ENCODE measurements around the gene FBXW7. TPM values are rescaled to one million over a fixed set of nuclear protein-coding genes. Genes with fewer than 3 reads are reported as not detected.
A peak's percentile ranks its signal among the peaks of the same experiment; 100 is the strongest.

FBXW7 gene
- total and polyA plus RNA-seq, 2 donors (not counting 1 experiment from before 2014, with no cell fraction given): 23.0 to 125 TPM

- Histone ChIP-seq H3K36me3 (replicated peaks in 1 of 2; ENCODE audit: control extremely low read depth in 1 of 2, control insufficient read depth in 1 of 2, extremely low read depth in 1 of 2, insufficient read depth in 2 of 2, low read length in 1 of 2) (peaks cover 0 to 1% of the 10 kb centered on the region in 2 experiments), H2AFZ (ENCODE audit: insufficient read depth, low read depth, low read length, poor library complexity, severe bottlenecking) (no peak overlapping the region), H3K9ac (ENCODE audit: low read length) (no peak overlapping the region), H3K79me2 (ENCODE audit: control insufficient read depth, insufficient read depth, low read length) (no peaks in the 10 kb centered on the region), H3K4me3 (ENCODE audit: control extremely low read depth in 1 of 5, extremely low read depth in 1 of 5, insufficient read depth in 1 of 5, low read depth in 2 of 5, low read length in 4 of 5) (no peak overlapping the region), H3K27me3 (replicated peaks in 1 of 4; ENCODE audit: control extremely low read depth in 1 of 4, control insufficient read depth in 3 of 4, insufficient read depth in 4 of 4, low read length in 3 of 4) (no peaks in the 10 kb centered on the region), H3K9me3 (ENCODE audit: control extremely low read depth in 1 of 3, control insufficient read depth in 2 of 3, insufficient read depth in 1 of 3, low read length in 2 of 3) (no peaks in the 10 kb centered on the region), H4K20me1 (ENCODE audit: control insufficient read depth, insufficient read depth, low read length, poor library complexity, severe bottlenecking) (no peaks in the 10 kb centered on the region), H3K4me1 (ENCODE audit: control insufficient read depth in 2 of 2, insufficient read depth in 2 of 2, low read length in 2 of 2) (no peaks in the 10 kb centered on the region), H3K4me2 (replicated peaks; ENCODE audit: low read depth, low read length, poor library complexity, severe bottlenecking) (no peak overlapping the region), H3K27ac (ENCODE audit: low read length in 2 of 2) (no peak overlapping the region)
- TF ChIP-seq CTCF (IDR thresholded peaks at IDR 0.05) (no peak), EZH2 (IDR thresholded peaks at IDR 0.05; ENCODE audit: borderline replicate concordance, insufficient read depth, low read depth, low read length, poor library complexity, severe bottlenecking) (no peak)
- CTCF ChIA-PET: interaction anchor here (0.8 kb wide), 1 partner anchor 17 kb away, joined by 3 read pairs; no protein-coding TSS in a partner anchor
- H3K9me3 Mint-ChIP-seq (ENCODE audit: insufficient read depth): no peaks in the 10 kb centered on the region
- ATAC-seq (ENCODE audit: low read depth): no peak
- peaks cover 10% of the 10 kb centered on the region for H3K4me1 Mint-ChIP-seq
- no peaks in the 10 kb centered on the region for H3K27me3 Mint-ChIP-seq
- intact Hi-C loops (cut with micrococcal nuclease): no loop called here
- POLR2A ChIA-PET: no interaction called here
- no peak for DNase-seq
- H3K27ac Mint-ChIP-seq: no peak overlapping the region
- H3K4me3 Mint-ChIP-seq: no peak overlapping the region
These were observed 163.4 kb downstream of the FBXW7 start for GRCh38 chr4:152372444-152372843.

- intact Hi-C loops (cut with micrococcal nuclease): no loop called here
- H4K20me1 ChIP-seq (ENCODE audit: control insufficient read depth, insufficient read depth, low read length, poor library complexity, severe bottlenecking): no peaks in the 10 kb centered on the region
- WGBS (ENCODE audit: insufficient coverage): no CpG with 5 or more reads among the region's 1 CpG
- TF ChIP-seq CTCF (IDR thresholded peaks at IDR 0.05) (peak; percentile 24), EZH2 (IDR thresholded peaks at IDR 0.05; ENCODE audit: borderline replicate concordance, insufficient read depth, low read depth, low read length, poor library complexity, severe bottlenecking) (no peak)
- no peaks in the 10 kb centered on the region for H3K27me3 Mint-ChIP-seq
- no peaks in the 10 kb centered on the region for H3K79me2 ChIP-seq (ENCODE audit: control insufficient read depth, insufficient read depth, low read length)
- POLR2A ChIA-PET: no interaction called here
- no peak for DNase-seq
- H3K9ac ChIP-seq (ENCODE audit: low read length): no peak overlapping the region
- no peak for ATAC-seq (ENCODE audit: low read depth)
- H3K9me3 ChIP-seq (ENCODE audit: control extremely low read depth in 1 of 3, control insufficient read depth in 2 of 3, insufficient read depth in 1 of 3, low read length in 2 of 3): no peaks in the 10 kb centered on the region
- no peak overlapping the region for H3K4me2 ChIP-seq (replicated peaks; ENCODE audit: low read depth, low read length, poor library complexity, severe bottlenecking)
- H3K36me3 ChIP-seq (replicated peaks in 1 of 2; ENCODE audit: control extremely low read depth in 1 of 2, control insufficient read depth in 1 of 2, extremely low read depth in 1 of 2, insufficient read depth in 2 of 2, low read length in 1 of 2): peaks cover 0 to 1% of the 10 kb centered on the region in 2 experiments
- peaks cover 14% of the 10 kb centered on the region for H3K4me1 Mint-ChIP-seq
- no peaks in the 10 kb centered on the region for H3K9me3 Mint-ChIP-seq (ENCODE audit: insufficient read depth)
- no peak overlapping the region for H3K4me3 ChIP-seq (ENCODE audit: control extremely low read depth in 1 of 5, extremely low read depth in 1 of 5, insufficient read depth in 1 of 5, low read depth in 2 of 5, low read length in 4 of 5)
- no peak overlapping the region for H3K27ac ChIP-seq (ENCODE audit: low read length in 2 of 2)
- no peak overlapping the region for H3K4me3 Mint-ChIP-seq
- no peaks in the 10 kb centered on the region for H3K27me3 ChIP-seq (replicated peaks in 1 of 4; ENCODE audit: control extremely low read depth in 1 of 4, control insufficient read depth in 3 of 4, insufficient read depth in 4 of 4, low read length in 3 of 4)
- no peak overlapping the region for H2AFZ ChIP-seq (ENCODE audit: insufficient read depth, low read depth, low read length, poor library complexity, severe bottlenecking)
- no peaks in the 10 kb centered on the region for H3K4me1 ChIP-seq (ENCODE audit: control insufficient read depth in 2 of 2, insufficient read depth in 2 of 2, low read length in 2 of 2)
- H3K27ac Mint-ChIP-seq: no peak overlapping the region
- CTCF ChIA-PET: no interaction called here
These were observed 166.0 kb downstream of the FBXW7 start for GRCh38 chr4:152369902-152370295.
